Measurements from ENCODE around the gene EPHB2.

EPHB2 gene

DNA sequence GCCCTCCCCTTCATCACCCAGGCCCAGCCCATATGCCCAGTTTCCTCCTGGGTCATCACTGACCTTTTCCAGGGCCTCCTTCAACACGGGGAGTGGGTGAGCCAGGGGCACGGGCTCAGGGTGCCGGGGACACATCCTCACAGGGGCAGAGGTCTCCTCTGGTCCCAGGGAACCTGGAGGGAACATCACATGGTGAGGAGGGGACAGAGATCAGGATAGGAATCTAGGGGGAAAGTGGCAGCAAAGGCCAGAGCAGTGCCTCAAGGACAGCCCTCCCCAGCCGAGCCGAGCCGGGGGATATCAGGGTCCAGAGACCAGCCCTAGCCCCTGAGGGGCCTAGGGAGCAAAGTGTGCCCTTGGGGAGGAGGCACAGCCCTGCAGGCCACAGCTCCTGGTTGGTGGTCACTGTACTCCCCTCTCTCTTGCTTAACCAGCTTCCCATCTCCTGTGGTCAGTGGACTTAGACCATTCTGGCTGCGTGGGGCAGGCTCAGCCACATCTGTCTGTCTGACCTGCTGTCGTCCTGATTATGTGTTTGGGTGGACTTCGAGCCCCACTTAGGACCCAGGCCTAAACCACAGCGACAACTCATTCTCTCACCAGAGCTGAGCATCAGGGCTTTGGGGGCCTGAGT lies 252.5 kb downstream of the EPHB2 start:
- DNase-seq, result no peak

GRCh38 chr1:22966309-22966708 lies 255.7 kb downstream of the EPHB2 start:
- no peak for DNase-seq

- no peak for DNase-seq
Observed at GRCh38 chr1:22967833-22968232, 257.2 kb downstream of the EPHB2 start.

DNA sequence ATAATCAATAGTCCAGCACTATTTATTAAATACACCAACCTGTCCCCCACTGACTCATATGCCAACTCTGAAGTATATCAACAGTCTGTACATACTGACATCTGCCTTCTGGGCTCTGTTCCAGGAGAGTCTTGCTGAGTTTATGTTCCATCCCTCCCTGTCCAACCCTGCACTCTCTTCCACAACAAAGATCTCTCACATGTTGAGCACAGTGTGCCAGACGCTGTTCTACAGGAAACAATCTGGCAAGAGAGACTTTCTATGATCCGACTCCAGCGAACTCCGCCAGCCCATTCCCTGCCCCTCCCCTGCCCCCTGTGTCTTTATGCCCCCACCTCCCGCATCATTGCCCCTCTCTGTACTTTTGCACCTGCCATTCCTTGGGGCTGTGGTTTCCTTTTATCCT lies 258.7 kb downstream of the EPHB2 start:
- DNase-seq, result peak; percentile 98

GRCh38 chr1:22970096-22970495 lies 259.5 kb downstream of the EPHB2 start:
- DNase-seq, result no peak
